ENCODE results near the gene KCNT2.

DNA sequence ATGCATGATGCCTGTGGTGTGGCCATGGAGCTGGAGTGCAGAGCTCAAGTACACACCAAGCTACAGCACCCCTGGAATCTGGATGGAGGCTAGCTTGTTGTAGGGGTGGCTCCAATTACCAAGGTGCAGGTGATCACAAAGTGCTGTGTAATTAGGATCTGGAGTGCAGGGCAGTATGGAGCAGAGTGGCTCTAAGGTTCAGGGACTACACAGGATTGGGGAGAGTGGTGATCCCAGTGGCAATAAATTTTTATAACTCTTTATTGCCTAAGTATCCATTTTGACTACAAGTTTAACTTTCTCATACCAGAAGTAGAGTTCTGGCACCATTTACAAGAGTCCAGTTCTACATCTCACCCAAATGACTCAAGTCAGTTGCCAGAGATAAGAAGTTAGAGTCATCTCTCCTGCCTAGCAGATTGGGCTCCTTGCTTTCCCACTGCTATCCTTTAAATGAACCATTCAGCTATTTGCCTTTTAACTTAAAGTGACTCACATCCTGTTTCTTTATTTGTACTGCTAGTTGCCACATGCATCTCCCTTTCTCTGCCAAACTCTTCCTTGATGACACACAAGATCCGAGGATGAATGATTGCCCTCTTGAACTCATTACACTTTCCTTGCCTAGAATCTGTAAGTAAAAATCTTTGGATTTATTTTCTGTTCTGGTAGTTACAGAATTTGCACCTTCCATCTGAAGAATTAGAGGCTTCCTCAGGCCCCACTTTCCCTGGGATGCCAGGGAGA, 427.2 kb downstream of the KCNT2 start:
- TF ChIP-seq, protein P1, sequence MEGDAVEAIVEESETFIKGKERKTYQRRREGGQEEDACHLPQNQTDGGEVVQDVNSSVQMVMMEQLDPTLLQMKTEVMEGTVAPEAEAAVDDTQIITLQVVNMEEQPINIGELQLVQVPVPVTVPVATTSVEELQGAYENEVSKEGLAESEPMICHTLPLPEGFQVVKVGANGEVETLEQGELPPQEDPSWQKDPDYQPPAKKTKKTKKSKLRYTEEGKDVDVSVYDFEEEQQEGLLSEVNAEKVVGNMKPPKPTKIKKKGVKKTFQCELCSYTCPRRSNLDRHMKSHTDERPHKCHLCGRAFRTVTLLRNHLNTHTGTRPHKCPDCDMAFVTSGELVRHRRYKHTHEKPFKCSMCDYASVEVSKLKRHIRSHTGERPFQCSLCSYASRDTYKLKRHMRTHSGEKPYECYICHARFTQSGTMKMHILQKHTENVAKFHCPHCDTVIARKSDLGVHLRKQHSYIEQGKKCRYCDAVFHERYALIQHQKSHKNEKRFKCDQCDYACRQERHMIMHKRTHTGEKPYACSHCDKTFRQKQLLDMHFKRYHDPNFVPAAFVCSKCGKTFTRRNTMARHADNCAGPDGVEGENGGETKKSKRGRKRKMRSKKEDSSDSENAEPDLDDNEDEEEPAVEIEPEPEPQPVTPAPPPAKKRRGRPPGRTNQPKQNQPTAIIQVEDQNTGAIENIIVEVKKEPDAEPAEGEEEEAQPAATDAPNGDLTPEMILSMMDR (IDR thresholded peaks at IDR 0.05), result no peak
- TF ChIP-seq POLR2AphosphoS5 (IDR thresholded peaks at IDR 0.05), result no peak
- TF ChIP-seq EP300 (IDR thresholded peaks at IDR 0.05), result no peak
- TF ChIP-seq POLR2A (IDR thresholded peaks at IDR 0.05), result no peak

Measured in sigmoid colon (tissue), 4 donors.